Measurements from ENCODE around the gene ERCC4.

ERCC4 gene

GRCh38 chr16:13950821-13951547 is 31.0 kb downstream of the ERCC4 start:
- Histone ChIP-seq H4K20me1 (ENCODE audit: insufficient read depth, low read length) (no peaks in the 10 kb centered on the region), H2AFZ (ENCODE audit: low read depth, low read length) (no peak overlapping the region), H3K9me3 (ENCODE audit: insufficient read depth, low read length) (no peaks in the 10 kb centered on the region; the same call in 1 of the 2 replicates), H3K4me3 (ENCODE audit: low read length) (peak overlapping the region; percentile 15; the same call in 1 of the 2 replicates), H3K9ac (ENCODE audit: low read length) (no peak overlapping the region), H3K4me2 (ENCODE audit: low read length) (peak overlapping the region; percentile 44), H3K4me1 (ENCODE audit: low read length) (peaks cover 33% of the 10 kb centered on the region), H3K79me2 (ENCODE audit: low read length) (no peaks in the 10 kb centered on the region), H3K27me3 (ENCODE audit: low read depth, low read length) (no peaks in the 10 kb centered on the region), H3K27ac (ENCODE audit: low read length) (0 out of 2 replicates have a peak overlapping the region, but pooled peaks have one; percentile 9), H3K36me3 (replicated peaks; ENCODE audit: low read depth, low read length) (peaks cover 17% of the 10 kb centered on the region)
- TF ChIP-seq, protein P1, sequence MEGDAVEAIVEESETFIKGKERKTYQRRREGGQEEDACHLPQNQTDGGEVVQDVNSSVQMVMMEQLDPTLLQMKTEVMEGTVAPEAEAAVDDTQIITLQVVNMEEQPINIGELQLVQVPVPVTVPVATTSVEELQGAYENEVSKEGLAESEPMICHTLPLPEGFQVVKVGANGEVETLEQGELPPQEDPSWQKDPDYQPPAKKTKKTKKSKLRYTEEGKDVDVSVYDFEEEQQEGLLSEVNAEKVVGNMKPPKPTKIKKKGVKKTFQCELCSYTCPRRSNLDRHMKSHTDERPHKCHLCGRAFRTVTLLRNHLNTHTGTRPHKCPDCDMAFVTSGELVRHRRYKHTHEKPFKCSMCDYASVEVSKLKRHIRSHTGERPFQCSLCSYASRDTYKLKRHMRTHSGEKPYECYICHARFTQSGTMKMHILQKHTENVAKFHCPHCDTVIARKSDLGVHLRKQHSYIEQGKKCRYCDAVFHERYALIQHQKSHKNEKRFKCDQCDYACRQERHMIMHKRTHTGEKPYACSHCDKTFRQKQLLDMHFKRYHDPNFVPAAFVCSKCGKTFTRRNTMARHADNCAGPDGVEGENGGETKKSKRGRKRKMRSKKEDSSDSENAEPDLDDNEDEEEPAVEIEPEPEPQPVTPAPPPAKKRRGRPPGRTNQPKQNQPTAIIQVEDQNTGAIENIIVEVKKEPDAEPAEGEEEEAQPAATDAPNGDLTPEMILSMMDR (IDR thresholded peaks at IDR 0.05; ENCODE audit: low read depth, low read length): no peak
- TF ChIP-seq EZH2phosphoT487 (IDR thresholded peaks at IDR 0.05; ENCODE audit: low read depth): no peak

- Histone ChIP-seq H3K79me2 (ENCODE audit: low read length) (no peaks in the 10 kb centered on the region), H3K4me1 (ENCODE audit: low read length) (peaks cover 39% of the 10 kb centered on the region), H3K4me2 (ENCODE audit: low read length) (peak overlapping the region; percentile 44), H3K4me3 (ENCODE audit: low read length) (no peak overlapping the region), H3K36me3 (replicated peaks; ENCODE audit: low read depth, low read length) (peaks cover 12% of the 10 kb centered on the region), H3K27ac (ENCODE audit: low read length) (0 out of 2 replicates have a peak overlapping the region, but pooled peaks have one; percentile 9), H3K9me3 (ENCODE audit: insufficient read depth, low read length) (no peaks in the 10 kb centered on the region; the same call in 1 of the 2 replicates), H3K27me3 (ENCODE audit: low read depth, low read length) (no peaks in the 10 kb centered on the region), H3K9ac (ENCODE audit: low read length) (no peak overlapping the region), H2AFZ (ENCODE audit: low read depth, low read length) (no peak overlapping the region), H4K20me1 (ENCODE audit: insufficient read depth, low read length) (no peaks in the 10 kb centered on the region)
- TF ChIP-seq, protein P1 (IDR thresholded peaks at IDR 0.05; ENCODE audit: low read depth, low read length): no peak
- TF ChIP-seq EZH2phosphoT487 (IDR thresholded peaks at IDR 0.05; ENCODE audit: low read depth): no peak
These were observed 31.7 kb downstream of the ERCC4 start for GRCh38 chr16:13951611-13952010.

DNA sequence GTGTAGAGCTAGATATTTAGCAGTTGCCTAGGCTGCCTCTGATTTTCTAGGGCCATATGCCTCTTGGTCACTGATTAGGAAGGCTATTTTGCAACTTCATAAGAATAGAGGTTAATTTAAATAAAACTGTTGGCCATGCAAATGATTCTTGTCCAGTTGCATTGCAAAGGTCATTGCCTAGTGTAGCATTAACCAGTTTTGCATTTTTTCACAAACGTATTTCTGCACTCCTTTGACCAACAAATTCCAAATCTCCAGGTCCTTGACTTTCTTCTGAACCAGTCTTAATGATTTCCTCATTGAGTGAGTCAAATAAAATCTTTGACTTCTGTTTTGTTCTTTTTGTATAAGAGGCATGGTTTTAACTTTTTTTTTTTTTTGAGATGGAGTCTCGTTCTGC is 33.5 kb downstream of the ERCC4 start:
- TF ChIP-seq, protein P1 (IDR thresholded peaks at IDR 0.05; ENCODE audit: low read depth, low read length): no peak

GRCh38 chr16:13956635-13957196 is 36.8 kb downstream of the ERCC4 start:
- H3K4me1 ChIP-seq (ENCODE audit: low read length): peaks cover 54% of the 10 kb centered on the region

More for the DNA sequence above, 33.5 kb downstream of the ERCC4 start:
- peaks cover 7% of the 10 kb centered on the region for H3K36me3 ChIP-seq (replicated peaks; ENCODE audit: low read depth, low read length)
- no peak overlapping the region for H3K9ac ChIP-seq (ENCODE audit: low read length)
- no peaks in the 10 kb centered on the region for H3K79me2 ChIP-seq (ENCODE audit: low read length)
- H3K4me1 ChIP-seq (ENCODE audit: low read length): peaks cover 55% of the 10 kb centered on the region
- no peaks in the 10 kb centered on the region for H3K27me3 ChIP-seq (ENCODE audit: low read depth, low read length)
- H3K27ac ChIP-seq (ENCODE audit: low read length): no peak overlapping the region
- no peaks in the 10 kb centered on the region for H4K20me1 ChIP-seq (ENCODE audit: insufficient read depth, low read length)
- H2AFZ ChIP-seq (ENCODE audit: low read depth, low read length): no peak overlapping the region
- H3K4me2 ChIP-seq (ENCODE audit: low read length): no peak overlapping the region
- no peaks in the 10 kb centered on the region; the same call in 1 of the 2 replicates for H3K9me3 ChIP-seq (ENCODE audit: insufficient read depth, low read length)
- H3K4me3 ChIP-seq (ENCODE audit: low read length): no peak overlapping the region

More at GRCh38 chr16:13956635-13957196, 36.8 kb downstream of the ERCC4 start:
- Histone ChIP-seq H3K79me2 (ENCODE audit: low read length) (no peaks in the 10 kb centered on the region), H3K27me3 (ENCODE audit: low read depth, low read length) (no peaks in the 10 kb centered on the region), H3K27ac (ENCODE audit: low read length) (peak overlapping the region; percentile 99), H3K9me3 (ENCODE audit: insufficient read depth, low read length) (no peaks in the 10 kb centered on the region; the same call in 1 of the 2 replicates), H3K4me2 (ENCODE audit: low read length) (peak overlapping the region; percentile 100), H3K9ac (ENCODE audit: low read length) (peak overlapping the region; percentile 94), H3K4me3 (ENCODE audit: low read length) (peak overlapping the region; percentile 77), H2AFZ (ENCODE audit: low read depth, low read length) (peak overlapping the region; percentile 3; the same call in 1 of the 2 replicates), H4K20me1 (ENCODE audit: insufficient read depth, low read length) (no peaks in the 10 kb centered on the region), H3K36me3 (replicated peaks; ENCODE audit: low read depth, low read length) (peaks cover 3% of the 10 kb centered on the region)
- TF ChIP-seq, protein P1 (IDR thresholded peaks at IDR 0.05; ENCODE audit: low read depth, low read length): no peak
- no peak for TF ChIP-seq EZH2phosphoT487 (IDR thresholded peaks at IDR 0.05; ENCODE audit: low read depth)

All from OCI-LY3 (cell line).